Measurements from ENCODE around the gene GRAMD2B. TPM values are rescaled to one million over a fixed set of nuclear protein-coding genes. Genes with fewer than 3 reads are reported as not detected.

GRAMD2B gene
- total and polyA plus RNA-seq, 7 experiments from 2014 or later: 3.8 to 9.8 (median 7.1) TPM

DNA sequence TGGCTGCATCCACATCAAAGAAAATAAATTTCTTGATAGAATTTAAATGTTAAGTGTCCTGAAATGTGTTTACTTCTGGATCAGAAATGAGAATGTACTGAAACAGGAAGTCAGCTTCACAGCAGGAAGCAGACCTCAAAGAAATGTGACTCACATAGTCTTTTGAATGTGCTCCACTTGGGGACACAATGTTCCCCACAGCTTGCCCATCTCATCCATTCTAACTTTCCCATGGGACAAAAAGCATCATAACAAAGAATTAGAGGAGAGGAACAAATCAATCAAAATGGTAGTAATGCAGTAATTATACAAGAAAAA is 85.7 kb downstream of the GRAMD2B start:
- Mint-ChIP-seq H3K9me3 (peaks cover 0 to 10% (median 0%) of the 10 kb centered on the region in 11 donors), H3K27me3 (no peaks in the 10 kb centered on the region), H3K36me3 (peaks cover 0 to 11% (median 4%) of the 10 kb centered on the region in 5 donors), H3K27ac (peak overlapping the region; percentile 77 to 97 (median 93)), H3K4me3 (peak overlapping the region; percentile 36 to 91 (median 83)), H3K4me1 (peaks cover 11 to 75% (median 65%) of the 10 kb centered on the region in 7 donors)
- ChIA-PET CTCF (interaction anchor here (0.7 to 1.5 kb wide), 3 partner anchors 10 to 155 kb away, joined by 3 to 4 read pairs (median 3); no protein-coding TSS in a partner anchor), POLR2A (interaction anchor here (0.7 to 1.5 kb wide), 6 partner anchors 59 to 720 kb away, joined by 3 to 7 read pairs (median 4); partner anchors contain the start of gene GRAMD2B)
- Histone ChIP-seq H3K4me1 (ENCODE audit: control insufficient read depth in 2 of 2, insufficient read depth in 2 of 2, low read length in 2 of 2) (peaks cover 5 to 39% of the 10 kb centered on the region in 2 donors), H3K9me3 (ENCODE audit: control insufficient read depth in 2 of 3, low read length in 3 of 3) (no peaks in the 10 kb centered on the region), H3K4me3 (ENCODE audit: low read length) (peak overlapping the region; percentile 11), H3K36me3 (ENCODE audit: control insufficient read depth in 2 of 3, insufficient read depth in 3 of 3, low read length in 3 of 3) (no peaks in the 10 kb centered on the region), H3K27me3 (ENCODE audit: control insufficient read depth in 2 of 2, insufficient read depth in 2 of 2, low read length in 2 of 2) (no peaks in the 10 kb centered on the region), H3K27ac (ENCODE audit: low read depth, low read length) (peak overlapping the region; percentile 64)
- DNase-seq: peak in 6 of 9 donors; percentile 17 to 68 (median 49)
- intact Hi-C loops (cut with micrococcal nuclease): loop anchor here in 1 of 2 donors (1.0 to 10.0 kb wide), 7 partner anchors 9 to 1576 kb away; partner anchors contain the start of genes GRAMD2B, LMNB1, PHAX and SLC12A2
- ATAC-seq: peak; percentile 81

DNA sequence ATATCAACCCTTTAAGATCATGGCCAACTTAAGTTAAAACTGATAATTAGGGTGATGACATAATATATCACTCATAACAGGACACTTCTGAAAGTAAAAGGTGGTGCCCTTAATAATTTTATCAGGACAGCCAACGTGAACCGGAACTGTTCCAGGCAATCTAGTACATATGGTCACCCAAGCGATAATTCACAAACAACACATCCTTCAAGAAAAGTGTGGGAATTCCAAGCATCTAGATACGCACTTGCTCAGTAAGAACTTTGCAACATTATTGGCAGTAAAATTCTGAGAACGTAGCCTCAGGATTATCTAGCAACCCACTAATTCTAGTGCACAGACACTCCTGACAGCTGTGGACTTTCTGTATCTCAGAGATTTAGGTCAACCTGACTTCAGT is 86.1 kb downstream of the GRAMD2B start:
- DNase-seq (no peak), ATAC-seq (no peak)
- peaks cover 0 to 12% (median 4%) of the 10 kb centered on the region in 5 donors for H3K36me3 Mint-ChIP-seq
- Histone ChIP-seq H3K27me3 (ENCODE audit: control insufficient read depth in 2 of 2, insufficient read depth in 2 of 2, low read length in 2 of 2) (no peaks in the 10 kb centered on the region), H3K9me3 (ENCODE audit: control insufficient read depth in 2 of 3, low read length in 3 of 3) (no peaks in the 10 kb centered on the region), H3K4me1 (ENCODE audit: control insufficient read depth in 2 of 2, insufficient read depth in 2 of 2, low read length in 2 of 2) (peaks cover 5 to 35% of the 10 kb centered on the region in 2 donors), H3K4me3 (ENCODE audit: low read length) (peak overlapping the region; percentile 28), H3K36me3 (ENCODE audit: control insufficient read depth in 2 of 3, insufficient read depth in 3 of 3, low read length in 3 of 3) (no peaks in the 10 kb centered on the region), H3K27ac (ENCODE audit: low read depth, low read length) (peak overlapping the region; percentile 64)
- intact Hi-C loops (cut with micrococcal nuclease): loop anchor here in 1 of 2 donors (2.0 to 10.0 kb wide), 6 partner anchors 29 to 1575 kb away; partner anchors contain the start of genes GRAMD2B, LMNB1, PHAX and SLC12A2
- peaks cover 0 to 10% (median 0%) of the 10 kb centered on the region in 11 donors for H3K9me3 Mint-ChIP-seq
- CTCF ChIA-PET: interaction anchor here (1.1 to 1.5 kb wide), 3 partner anchors 10 to 156 kb away, joined by 3 to 6 read pairs (median 4); no protein-coding TSS in a partner anchor
- H3K4me3 Mint-ChIP-seq: peak overlapping the region in 8 of 10 donors; percentile 74 to 91 (median 83)
- POLR2A ChIA-PET: interaction anchor here (0.7 to 1.5 kb wide), 5 partner anchors 60 to 720 kb away, joined by 3 to 7 read pairs (median 3); partner anchors contain the start of gene GRAMD2B
- no peaks in the 10 kb centered on the region for H3K27me3 Mint-ChIP-seq
- peaks cover 11 to 71% (median 63%) of the 10 kb centered on the region in 7 donors for H3K4me1 Mint-ChIP-seq
- peak overlapping the region in 8 of 9 donors; percentile 86 to 97 (median 93) for H3K27ac Mint-ChIP-seq

DNA sequence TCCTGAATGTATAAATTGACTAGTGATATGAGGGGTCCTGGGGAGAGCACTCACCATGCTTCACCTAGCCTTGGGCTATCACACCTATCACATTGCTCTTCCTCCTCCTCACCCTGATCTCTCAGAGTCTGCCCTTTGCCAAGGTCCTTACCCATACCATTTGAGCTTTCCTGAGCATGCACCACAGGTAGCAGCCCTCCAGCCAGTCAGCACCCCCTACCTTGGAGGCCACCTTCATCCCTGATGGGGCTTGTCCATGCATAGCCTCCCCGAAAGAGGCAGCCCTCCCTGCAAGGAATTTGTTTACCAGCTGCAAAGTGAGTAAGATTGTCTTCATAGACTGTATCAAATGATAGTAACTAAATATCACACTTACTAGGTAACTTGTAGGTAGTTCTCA is 88.8 kb downstream of the GRAMD2B start:
- Mint-ChIP-seq H3K4me3 (peak overlapping the region in 3 of 10 donors; percentile 33 to 51 (median 45)), H3K27ac (peak overlapping the region in 5 of 9 donors; percentile 31 to 90 (median 61)), H3K36me3 (peaks cover 0 to 14% (median 4%) of the 10 kb centered on the region in 5 donors), H3K27me3 (peaks cover 0 to 3% (median 0%) of the 10 kb centered on the region in 5 donors), H3K9me3 (peaks cover 0 to 10% (median 2%) of the 10 kb centered on the region in 11 donors), H3K4me1 (peaks cover 11 to 58% (median 52%) of the 10 kb centered on the region in 7 donors)
- H3K4me3 ChIP-seq (ENCODE audit: low read length): no peak overlapping the region
- DNase-seq (no peak), ATAC-seq (no peak)
- ChIA-PET POLR2A (interaction anchor here (1.0 to 1.3 kb wide), 2 partner anchors 12 to 62 kb away, joined by 4 to 6 read pairs; no protein-coding TSS in a partner anchor), CTCF (interaction anchor here (0.9 to 1.4 kb wide), 4 partner anchors 11 to 19 kb away, joined by 3 to 7 read pairs (median 4); no protein-coding TSS in a partner anchor)
- H3K27ac ChIP-seq (ENCODE audit: low read depth, low read length): no peak overlapping the region
- H3K4me1 ChIP-seq (ENCODE audit: control insufficient read depth in 2 of 2, insufficient read depth in 2 of 2, low read length in 2 of 2): peaks cover 5 to 35% of the 10 kb centered on the region in 2 donors
- intact Hi-C loops (cut with micrococcal nuclease): loop anchor here in 1 of 2 donors (2.0 kb wide), 1 partner anchor 13 kb away; no protein-coding TSS in a partner anchor
- H3K27me3 ChIP-seq (ENCODE audit: control insufficient read depth in 2 of 2, insufficient read depth in 2 of 2, low read length in 2 of 2): no peaks in the 10 kb centered on the region
- no peaks in the 10 kb centered on the region for H3K36me3 ChIP-seq (ENCODE audit: control insufficient read depth in 2 of 3, insufficient read depth in 3 of 3, low read length in 3 of 3)
- H3K9me3 ChIP-seq (ENCODE audit: control insufficient read depth in 2 of 3, low read length in 3 of 3): no peaks in the 10 kb centered on the region

DNA sequence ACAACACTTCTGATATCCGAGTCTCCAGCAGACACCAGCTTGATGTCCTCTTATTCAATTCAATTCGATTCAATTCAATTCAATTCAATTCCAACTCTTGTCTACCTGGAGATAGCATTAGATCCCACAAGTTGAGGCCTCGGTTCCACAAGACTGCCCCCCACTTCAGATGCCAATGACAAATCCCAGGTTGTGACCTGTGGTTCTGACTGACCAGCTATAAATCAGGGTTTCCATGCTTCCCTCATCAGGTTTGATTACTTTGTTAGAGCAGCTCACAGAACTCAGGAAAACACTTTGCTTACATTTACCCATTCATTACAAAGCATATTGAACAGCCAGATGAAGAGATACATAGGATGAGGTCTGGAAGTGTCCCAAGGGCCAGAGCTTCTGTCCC is 89.2 kb downstream of the GRAMD2B start:
- intact Hi-C loops (cut with micrococcal nuclease): loop anchor here in 1 of 2 donors (2.0 kb wide), 1 partner anchor 14 kb away; no protein-coding TSS in a partner anchor
- Mint-ChIP-seq H3K27me3 (peaks cover 0 to 3% (median 0%) of the 10 kb centered on the region in 5 donors), H3K4me1 (peaks cover 11 to 54% (median 47%) of the 10 kb centered on the region in 7 donors), H3K27ac (peak overlapping the region in 4 of 9 donors; percentile 20 to 90 (median 68)), H3K4me3 (no peak overlapping the region), H3K36me3 (peaks cover 0 to 11% (median 4%) of the 10 kb centered on the region in 5 donors), H3K9me3 (peaks cover 0 to 10% (median 0%) of the 10 kb centered on the region in 11 donors)
- CTCF ChIA-PET: interaction anchor here (0.8 to 1.4 kb wide), 5 partner anchors 11 to 26 kb away, joined by 3 to 7 read pairs (median 4); no protein-coding TSS in a partner anchor
- Histone ChIP-seq H3K4me1 (ENCODE audit: control insufficient read depth in 2 of 2, insufficient read depth in 2 of 2, low read length in 2 of 2) (peaks cover 5 to 30% of the 10 kb centered on the region in 2 donors), H3K27me3 (ENCODE audit: control insufficient read depth in 2 of 2, insufficient read depth in 2 of 2, low read length in 2 of 2) (no peaks in the 10 kb centered on the region), H3K4me3 (ENCODE audit: low read length) (no peak overlapping the region), H3K36me3 (ENCODE audit: control insufficient read depth in 2 of 3, insufficient read depth in 3 of 3, low read length in 3 of 3) (no peaks in the 10 kb centered on the region), H3K9me3 (ENCODE audit: control insufficient read depth in 2 of 3, low read length in 3 of 3) (no peaks in the 10 kb centered on the region), H3K27ac (ENCODE audit: low read depth, low read length) (no peak overlapping the region)
- POLR2A ChIA-PET: interaction anchor here (1.0 to 1.3 kb wide), 2 partner anchors 13 to 63 kb away, joined by 4 to 6 read pairs; no protein-coding TSS in a partner anchor
- DNase-seq (no peak), ATAC-seq (no peak)

DNA sequence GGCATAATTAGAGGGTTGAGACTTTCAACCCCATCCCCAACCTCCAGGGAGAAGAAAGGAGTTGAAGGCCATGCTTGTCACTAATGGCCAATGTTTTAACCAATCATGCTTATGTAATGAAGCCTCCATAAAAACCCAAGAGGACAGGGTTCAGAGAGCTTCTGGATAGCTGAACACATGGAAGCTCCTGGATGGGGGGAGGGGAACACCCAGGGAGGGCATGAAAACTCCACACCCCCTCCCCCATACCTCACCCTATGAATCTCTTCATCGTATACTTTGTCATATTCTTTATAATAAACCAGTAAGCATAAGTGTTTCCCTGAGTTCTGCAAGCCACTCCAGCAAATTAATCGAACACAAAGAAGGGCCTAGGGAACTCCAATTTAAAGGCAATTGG is 90.1 kb downstream of the GRAMD2B start:
- no peak for ATAC-seq
- H3K36me3 ChIP-seq (ENCODE audit: control insufficient read depth in 2 of 3, insufficient read depth in 3 of 3, low read length in 3 of 3): no peaks in the 10 kb centered on the region
- POLR2A ChIA-PET: no interaction called here
- Mint-ChIP-seq H3K27me3 (peaks cover 0 to 3% (median 0%) of the 10 kb centered on the region in 5 donors), H3K4me3 (no peak overlapping the region), H3K36me3 (peaks cover 0 to 11% (median 4%) of the 10 kb centered on the region in 5 donors), H3K4me1 (peaks cover 11 to 45% (median 38%) of the 10 kb centered on the region in 7 donors), H3K27ac (peak overlapping the region in 2 of 9 donors; percentile 30 to 76), H3K9me3 (peaks cover 0 to 10% (median 0%) of the 10 kb centered on the region in 11 donors)
- H3K27ac ChIP-seq (ENCODE audit: low read depth, low read length): no peak overlapping the region
- H3K9me3 ChIP-seq (ENCODE audit: control insufficient read depth in 2 of 3, low read length in 3 of 3): no peaks in the 10 kb centered on the region
- H3K27me3 ChIP-seq (ENCODE audit: control insufficient read depth in 2 of 2, insufficient read depth in 2 of 2, low read length in 2 of 2): no peaks in the 10 kb centered on the region
- peaks cover 5 to 22% of the 10 kb centered on the region in 2 donors for H3K4me1 ChIP-seq (ENCODE audit: control insufficient read depth in 2 of 2, insufficient read depth in 2 of 2, low read length in 2 of 2)
- DNase-seq: no peak
- intact Hi-C loops (cut with micrococcal nuclease): loop anchor here in 1 of 2 donors (2.0 kb wide), 1 partner anchor 15 kb away; no protein-coding TSS in a partner anchor
- CTCF ChIA-PET: interaction anchor here (0.8 to 1.4 kb wide), 3 partner anchors 12 to 25 kb away, joined by 3 to 7 read pairs (median 3); no protein-coding TSS in a partner anchor
- H3K4me3 ChIP-seq (ENCODE audit: low read length): no peak overlapping the region

DNA sequence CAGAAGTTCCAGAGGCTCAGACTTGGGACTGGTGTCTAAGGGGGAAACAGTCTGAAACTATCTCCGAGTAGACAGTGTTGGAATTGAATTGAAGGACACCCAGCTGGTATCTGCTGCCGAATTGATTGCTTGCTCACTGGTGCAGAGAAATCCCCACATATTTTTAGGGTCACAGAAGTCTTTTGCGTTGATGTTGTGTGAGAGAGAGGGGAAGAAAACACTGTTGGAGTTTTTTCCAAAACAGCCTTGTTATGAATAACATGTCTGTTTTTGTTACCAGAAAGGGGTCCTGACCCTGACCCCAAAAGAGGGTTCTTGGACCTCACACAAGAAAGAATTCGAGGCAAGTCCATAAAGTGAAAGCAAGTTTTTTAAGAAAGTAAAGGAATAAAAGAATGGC is 90.5 kb downstream of the GRAMD2B start:
- no peak overlapping the region for H3K4me3 Mint-ChIP-seq
- no peak overlapping the region for H3K4me3 ChIP-seq (ENCODE audit: low read length)
- CTCF ChIA-PET: no interaction called here

More for the DNA sequence above, 90.5 kb downstream of the GRAMD2B start:
- H3K27me3 ChIP-seq (ENCODE audit: control insufficient read depth in 2 of 2, insufficient read depth in 2 of 2, low read length in 2 of 2): no peaks in the 10 kb centered on the region
- POLR2A ChIA-PET: no interaction called here
- Mint-ChIP-seq H3K36me3 (peaks cover 0 to 11% (median 4%) of the 10 kb centered on the region in 5 donors), H3K4me1 (peaks cover 7 to 41% (median 34%) of the 10 kb centered on the region in 7 donors), H3K9me3 (peaks cover 0 to 10% (median 0%) of the 10 kb centered on the region in 11 donors), H3K27me3 (peaks cover 0 to 3% (median 0%) of the 10 kb centered on the region in 5 donors), H3K27ac (peak overlapping the region in 1 of 9 donors; percentile 63)
- no peaks in the 10 kb centered on the region for H3K36me3 ChIP-seq (ENCODE audit: control insufficient read depth in 2 of 3, insufficient read depth in 3 of 3, low read length in 3 of 3)
- ATAC-seq (no peak), DNase-seq (no peak)
- no peak overlapping the region for H3K27ac ChIP-seq (ENCODE audit: low read depth, low read length)
- H3K9me3 ChIP-seq (ENCODE audit: control insufficient read depth in 2 of 3, low read length in 3 of 3): no peaks in the 10 kb centered on the region
- intact Hi-C loops (cut with micrococcal nuclease): loop anchor here in 1 of 2 donors (2.0 kb wide), 1 partner anchor 15 kb away; no protein-coding TSS in a partner anchor
- peaks cover 5 to 20% of the 10 kb centered on the region in 2 donors for H3K4me1 ChIP-seq (ENCODE audit: control insufficient read depth in 2 of 2, insufficient read depth in 2 of 2, low read length in 2 of 2)
